SK-N-SH (cell line): ENCODE results near the gene ACSL6. TPM values are rescaled to one million over a fixed set of nuclear protein-coding genes. Genes with fewer than 3 reads are reported as not detected.

Source experiments
- CTCF ChIA-PET: fragments of 300-600, 350-600 bp; formaldehyde crosslinking; extraction: SDS; loops from one replicate; lab custom pipeline; 2021; lab: Yijun Ruan, JAX
- POLR2A ChIA-PET: fragments of 350-600 bp; sonication (Branson Sonifier 250); formaldehyde crosslinking; extraction: SDS; loops from one replicate; lab custom pipeline; 2020; ENCODE audit warnings: antibody characterized with exemption, inconsistent platforms; lab: Yijun Ruan, JAX
- DNase-seq: peaks from one replicate; pipeline ENCODE4 v3.0.0; 2012
- H2AFZ ChIP-seq: fragments of 200-600 bp; sonication (generic); 2 replicates; pipeline ENCODE4 v1.8.1; 2016; ENCODE audit warnings: antibody characterized with exemption, mild to moderate bottlenecking, low read depth
- H3F3A ChIP-seq: fragments of 200-600 bp; sonication (generic); replicated peaks from 2 replicates; pipeline ENCODE3; 2016; ENCODE audit warnings: antibody characterized with exemption, mild to moderate bottlenecking; ENCODE audit not compliant: insufficient read depth
- H3K27ac ChIP-seq, 2 experiments: fragments of 200-500 bp in 1 of 2; fragments of 200-600 bp in 1 of 2; sonication (Bioruptor generic) in 1 of 2; sonication (generic), shearing (Covaris generic) in 1 of 2; 2 replicates each; pipeline versions ENCODE4 v1.5.1 to v1.6.1; 2014 to 2016; ENCODE audit warnings: low read depth in 2 of 2, inconsistent platforms in 1 of 2, low read length in 1 of 2, mild to moderate bottlenecking in 1 of 2, mixed read lengths in 1 of 2
- H3K27me3 ChIP-seq: fragments of 200-600 bp; sonication (generic), shearing (Covaris generic); 2 replicates; pipeline ENCODE4 v1.6.1; 2016; ENCODE audit warnings: mixed run types; ENCODE audit not compliant: insufficient read depth
- H3K36me3 ChIP-seq, 2 experiments: fragments of 200-500 bp in 1 of 2; fragments of 200-600 bp in 1 of 2; sonication (Bioruptor generic) in 1 of 2; sonication (generic) in 1 of 2; replicated peaks in 1 of 2; 2 replicates each; pipeline versions ENCODE3 to v1.5.1; 2014 to 2016; ENCODE audit warnings: low read length in 1 of 2, mild to moderate bottlenecking in 1 of 2; ENCODE audit not compliant: insufficient read depth in 2 of 2, control insufficient read depth in 1 of 2
- H3K4me1 ChIP-seq, 2 experiments: fragments of 200-500 bp in 1 of 2; fragments of 200-600 bp in 1 of 2; sonication (Bioruptor generic) in 1 of 2; sonication (generic), shearing (Covaris generic) in 1 of 2; 2 replicates each; pipeline versions ENCODE4 v1.5.1 to v1.6.1; 2014 to 2016; ENCODE audit warnings: low read depth in 1 of 2, low read length in 1 of 2, mixed run types in 1 of 2; ENCODE audit not compliant: insufficient read depth in 2 of 2, control insufficient read depth in 1 of 2
- H3K4me2 ChIP-seq: fragments of 200-600 bp; sonication (generic), shearing (Covaris generic); 2 replicates; pipeline ENCODE4 v1.6.1; 2017; ENCODE audit warnings: mixed run types
- H3K4me3 ChIP-seq, 2 experiments: fragments of 200-500 bp in 1 of 2; fragments of 200-600 bp in 1 of 2; sonication (Bioruptor generic) in 1 of 2; sonication (generic), shearing (Covaris generic) in 1 of 2; 2 replicates each; pipeline versions ENCODE4 v1.5.1 to v1.8.1; 2014 to 2016; ENCODE audit warnings: low read depth in 2 of 2, inconsistent platforms in 1 of 2, low read length in 1 of 2, mild to moderate bottlenecking in 1 of 2, mixed read lengths in 1 of 2, moderate library complexity in 1 of 2
- H3K79me2 ChIP-seq: fragments of 200-600 bp; sonication (generic); 2 replicates; pipeline ENCODE4 v1.8.1; 2017; ENCODE audit warnings: mild to moderate bottlenecking; ENCODE audit not compliant: insufficient read depth
- H3K9ac ChIP-seq: fragments of 200-600 bp; sonication (generic); 2 replicates; pipeline ENCODE4 v1.6.1; 2017; ENCODE audit warnings: mixed run types
- H3K9me2 ChIP-seq: fragments of 200-600 bp; sonication (generic); 2 replicates; pipeline ENCODE4 v1.6.1; 2017; ENCODE audit warnings: mixed run types
- H3K9me3 ChIP-seq: fragments of 200-600 bp; sonication (generic); 2 replicates; pipeline ENCODE4 v1.6.1; 2017; ENCODE audit warnings: mixed run types, mild to moderate bottlenecking, moderate library complexity
- H4K20me1 ChIP-seq: fragments of 200-600 bp; sonication (generic); 2 replicates; pipeline ENCODE4 v1.6.1; 2017; ENCODE audit warnings: mild to moderate bottlenecking, mixed run types; ENCODE audit not compliant: insufficient read depth
- ELF1 ChIP-seq: IDR thresholded peaks from 2 replicates; pipeline ENCODE4 v1.4.0; 2012
- FOXJ3 ChIP-seq: sonication (generic); formaldehyde crosslinking; IDR thresholded peaks from 2 replicates; pipeline ENCODE4 v1.5.1; 2020; ENCODE audit warnings: mild to moderate bottlenecking, missing genetic modification reagents
- FOXM1 ChIP-seq: IDR thresholded peaks from 2 replicates; pipeline ENCODE4 v1.4.0; 2012; ENCODE audit warnings: low read depth, mild to moderate bottlenecking
- GABPA ChIP-seq: IDR thresholded peaks from 2 replicates; pipeline ENCODE4 v1.4.0; 2012; ENCODE audit warnings: low read depth, mild to moderate bottlenecking
- IRF3 ChIP-seq: fragments of 150-350 bp; IDR thresholded peaks from 2 replicates; pipeline ENCODE4 v1.6.1; 2016; ENCODE audit warnings: mild to moderate bottlenecking, low read depth, low read length
- RCOR1 ChIP-seq: fragments of 150-350 bp; IDR thresholded peaks from 2 replicates; pipeline ENCODE4 v1.6.1; 2017; ENCODE audit warnings: antibody characterized with exemption, low read length
- REST ChIP-seq: IDR thresholded peaks from 2 replicates; pipeline ENCODE4 v1.6.1; 2012; ENCODE audit warnings: mild to moderate bottlenecking, low read depth, low read length, moderate library complexity
- USF1 ChIP-seq: IDR thresholded peaks from 2 replicates; pipeline ENCODE4 v1.4.0; 2012; ENCODE audit warnings: low read depth, borderline replicate concordance
- YY1 ChIP-seq: IDR thresholded peaks from 2 replicates; pipeline ENCODE4 v1.4.0; 2012; ENCODE audit warnings: low read depth, mild to moderate bottlenecking
- WGBS: methylation state at CpG from one replicate; pipeline ENCODE4 v1.1.6; 2017; ENCODE audit warnings: low lambda C conversion rate; 5-methylcytosine and 5-hydroxymethylcytosine counted together
- polyA plus RNA-seq, 3 experiments: library from polyadenylated mRNA; depleted of rRNA; stranded (reverse); fragments of >200 nt; gene quantifications; 2 replicates each; pipeline ENCODE4 v1.2.3, GENCODE V29; 2012
- TF ChIP-seq, protein P1 (sequence below): IDR thresholded peaks from 2 replicates; pipeline ENCODE4; 2012
- TF ChIP-seq, protein P2 (sequence below): IDR thresholded peaks from 2 replicates; pipeline ENCODE4 v1.4.0; 2012; ENCODE audit warnings: low read depth

The ACSL6 gene
- polyA plus RNA-seq, 1 of the 3 experiments (the other 2 are of a cell fraction), result 0.46 TPM

- H3K4me2 ChIP-seq, result no peak overlapping the region
- H3K27me3 ChIP-seq, result no peaks in the 10 kb centered on the region
- H3K9me2 ChIP-seq, result no peaks in the 10 kb centered on the region
- WGBS, result 89% methylated on average over 5 of the region's 5 CpGs
- H3K27ac ChIP-seq, result no peak overlapping the region
- no peaks in the 10 kb centered on the region for H3K79me2 ChIP-seq
- no peak overlapping the region for H3K4me3 ChIP-seq
- H3K9ac ChIP-seq, result no peak overlapping the region
- H4K20me1 ChIP-seq, result no peaks in the 10 kb centered on the region
- H2AFZ ChIP-seq, result no peak overlapping the region
- no peak for TF ChIP-seq YY1
- TF ChIP-seq REST, result peak; percentile 87
- H3K36me3 ChIP-seq, result no peaks in the 10 kb centered on the region
- CTCF ChIA-PET, result interaction anchor here (1.4 kb wide), 1 partner anchor 40 kb away, joined by 3 read pairs; no protein-coding TSS in a partner anchor
- POLR2A ChIA-PET, result no interaction called here
- no peak for DNase-seq
- no peaks in the 10 kb centered on the region for H3K4me1 ChIP-seq
- no peaks in the 10 kb centered on the region for H3F3A ChIP-seq
- H3K9me3 ChIP-seq, result no peaks in the 10 kb centered on the region
Measured at GRCh38 chr5:131968396-131968954, 43.0 kb downstream of the ACSL6 start.

DNA sequence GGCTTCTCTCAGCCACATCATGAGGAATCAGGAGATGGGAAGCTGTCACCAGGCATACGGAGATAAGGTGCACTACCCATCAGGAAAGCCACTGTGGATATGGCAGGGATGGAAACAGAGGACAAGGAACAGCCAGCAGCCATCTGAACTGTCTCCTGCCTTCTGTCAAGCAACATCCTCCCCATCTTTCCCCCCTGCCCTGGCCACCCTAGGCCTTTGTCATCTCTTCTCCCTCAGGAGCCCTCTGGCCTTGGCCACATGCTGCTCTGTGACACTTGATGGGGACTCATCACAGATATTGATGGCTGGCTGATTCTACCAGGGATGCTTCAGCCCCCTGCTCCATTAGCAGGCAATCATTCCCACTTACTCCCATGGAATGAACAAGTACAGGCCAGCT, 44.9 kb downstream of the ACSL6 start:
- no peak for DNase-seq
- WGBS, result 77% methylated on average over 1 of the region's 1 CpG
- no peak overlapping the region for H2AFZ ChIP-seq
- H3K9me2 ChIP-seq, result no peaks in the 10 kb centered on the region
- H3K9me3 ChIP-seq, result no peaks in the 10 kb centered on the region
- no peak overlapping the region for H3K9ac ChIP-seq
- H3F3A ChIP-seq, result no peaks in the 10 kb centered on the region
- TF ChIP-seq YY1 (no peak), GABPA (no peak), IRF3 (no peak), FOXJ3 (CRISPR knock-in tag) (no peak), FOXM1 (no peak), RCOR1 (no peak), USF1 (no peak), ELF1 (no peak)
- TF ChIP-seq, protein P1, sequence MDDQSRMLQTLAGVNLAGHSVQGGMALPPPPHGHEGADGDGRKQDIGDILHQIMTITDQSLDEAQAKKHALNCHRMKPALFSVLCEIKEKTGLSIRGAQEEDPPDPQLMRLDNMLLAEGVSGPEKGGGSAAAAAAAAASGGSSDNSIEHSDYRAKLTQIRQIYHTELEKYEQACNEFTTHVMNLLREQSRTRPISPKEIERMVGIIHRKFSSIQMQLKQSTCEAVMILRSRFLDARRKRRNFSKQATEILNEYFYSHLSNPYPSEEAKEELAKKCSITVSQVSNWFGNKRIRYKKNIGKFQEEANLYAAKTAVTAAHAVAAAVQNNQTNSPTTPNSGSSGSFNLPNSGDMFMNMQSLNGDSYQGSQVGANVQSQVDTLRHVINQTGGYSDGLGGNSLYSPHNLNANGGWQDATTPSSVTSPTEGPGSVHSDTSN, result no peak
- TF ChIP-seq, protein P2, sequence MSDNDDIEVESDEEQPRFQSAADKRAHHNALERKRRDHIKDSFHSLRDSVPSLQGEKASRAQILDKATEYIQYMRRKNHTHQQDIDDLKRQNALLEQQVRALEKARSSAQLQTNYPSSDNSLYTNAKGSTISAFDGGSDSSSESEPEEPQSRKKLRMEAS, result no peak
- TF ChIP-seq, all 33 proteins: peak for 0
- H3K27ac ChIP-seq, result no peak overlapping the region
- H4K20me1 ChIP-seq, result no peaks in the 10 kb centered on the region
- ChIA-PET CTCF (no interaction called here), POLR2A (no interaction called here)
- H3K4me1 ChIP-seq, result no peaks in the 10 kb centered on the region
- H3K27me3 ChIP-seq, result no peaks in the 10 kb centered on the region
- no peak overlapping the region for H3K4me3 ChIP-seq
- no peaks in the 10 kb centered on the region for H3K36me3 ChIP-seq
- H3K79me2 ChIP-seq, result no peaks in the 10 kb centered on the region
- no peak overlapping the region for H3K4me2 ChIP-seq
